MM.1S (cell line): ENCODE results near the gene ADAMTS17.

Experiments used
- DNase-seq: peaks from one replicate; pipeline ENCODE4 v3.0.0-alpha.2; 2015
- H2AFZ ChIP-seq: fragments of 300-600 bp; sonication (generic); 2 replicates; pipeline ENCODE4 v1.6.0; 2016; ENCODE audit warnings: antibody characterized with exemption, low read length
- H3F3A ChIP-seq: fragments of 300-600 bp; sonication (generic); 2 replicates; pipeline ENCODE4 v1.6.1; 2016; ENCODE audit warnings: mild to moderate bottlenecking, antibody characterized with exemption, low read length, moderate library complexity, mixed read lengths; ENCODE audit not compliant: insufficient read depth
- H3K27ac ChIP-seq: fragments of 300-600 bp; sonication (generic); 2 replicates; pipeline ENCODE4 v1.5.1; 2016; ENCODE audit warnings: mild to moderate bottlenecking, low read length
- H3K27me3 ChIP-seq: fragments of 300-600 bp; sonication (generic); replicated peaks from 2 replicates; pipeline ENCODE4 v1.6.0; 2016; ENCODE audit warnings: low read length; ENCODE audit not compliant: insufficient read depth
- H3K36me3 ChIP-seq: fragments of 300-600 bp; sonication (generic); replicated peaks from 2 replicates; pipeline ENCODE4 v1.6.1; 2016; ENCODE audit warnings: mild to moderate bottlenecking, low read length, mixed read lengths; ENCODE audit not compliant: insufficient read depth
- H3K4me1 ChIP-seq: fragments of 300-600 bp; sonication (generic); 2 replicates; pipeline ENCODE4 v1.6.1; 2016; ENCODE audit warnings: low read length, mixed read lengths
- H3K4me2 ChIP-seq: fragments of 300-600 bp; sonication (generic); 2 replicates; pipeline ENCODE4 v1.6.0; 2016; ENCODE audit warnings: low read depth, low read length
- H3K4me3 ChIP-seq: fragments of 300-600 bp; sonication (generic); 2 replicates; pipeline ENCODE4 v1.5.1; 2016; ENCODE audit warnings: low read length, mixed read lengths
- H3K79me2 ChIP-seq: fragments of 300-600 bp; sonication (generic); 2 replicates; pipeline ENCODE4 v1.6.1; 2016; ENCODE audit warnings: mixed run types, low read length, mixed read lengths
- H3K9ac ChIP-seq: fragments of 300-600 bp; sonication (generic); 2 replicates; pipeline ENCODE4 v1.6.1; 2016; ENCODE audit warnings: low read length, mixed read lengths
- H3K9me2 ChIP-seq: fragments of 300-600 bp; sonication (generic); replicated peaks from 2 replicates; pipeline ENCODE4 v1.6.1; 2016; ENCODE audit warnings: mild to moderate bottlenecking, low read length, mixed read lengths; ENCODE audit not compliant: insufficient read depth
- H3K9me3 ChIP-seq: fragments of 300-600 bp; sonication (generic); replicated peaks from 2 replicates; pipeline ENCODE4 v1.6.1; 2016; ENCODE audit warnings: mild to moderate bottlenecking, low read length, mixed read lengths; ENCODE audit not compliant: insufficient read depth
- H4K20me1 ChIP-seq: fragments of 300-600 bp; sonication (generic); 2 replicates; pipeline ENCODE4 v1.6.1; 2016; ENCODE audit warnings: mild to moderate bottlenecking, low read length, moderate library complexity, mixed read lengths; ENCODE audit not compliant: insufficient read depth
- CTCF ChIP-seq: fragments of 300-600 bp; sonication (generic); IDR thresholded peaks from 2 replicates; pipeline ENCODE4 v1.5.1; 2016; ENCODE audit warnings: antibody characterized with exemption, low read length, mixed read lengths
- EZH2 ChIP-seq: fragments of 300-600 bp; sonication (generic); optimal IDR thresholded peaks from 2 replicates; pipeline ENCODE3; 2017; ENCODE audit warnings: low read depth, mild to moderate bottlenecking, antibody characterized with exemption, low read length, mixed read lengths
- EZH2phosphoT487 ChIP-seq: fragments of 300-600 bp; sonication (generic); IDR thresholded peaks from 2 replicates; pipeline ENCODE4 v1.6.1; 2018; ENCODE audit warnings: antibody characterized with exemption, low read length

The ADAMTS17 gene

GRCh38 chr15:100187677-100188076 lies 154.1 kb downstream of the ADAMTS17 start:
- H3K36me3 ChIP-seq = no peaks in the 10 kb centered on the region
- no peaks in the 10 kb centered on the region for H3K9me3 ChIP-seq
- H4K20me1 ChIP-seq = no peaks in the 10 kb centered on the region
- no peak for DNase-seq
- H3K4me3 ChIP-seq = no peak overlapping the region
- H3K79me2 ChIP-seq = no peaks in the 10 kb centered on the region
- H3K4me1 ChIP-seq = no peaks in the 10 kb centered on the region
- TF ChIP-seq CTCF = no peak
- TF ChIP-seq EZH2 = no peak
- no peak for TF ChIP-seq EZH2phosphoT487
- H3K27ac ChIP-seq = no peak overlapping the region
- no peaks in the 10 kb centered on the region for H3K9me2 ChIP-seq
- H3K27me3 ChIP-seq = no peaks in the 10 kb centered on the region
- no peaks in the 10 kb centered on the region for H3F3A ChIP-seq
- H3K9ac ChIP-seq = no peak overlapping the region
- no peak overlapping the region for H3K4me2 ChIP-seq
- H2AFZ ChIP-seq = no peak overlapping the region

- Histone ChIP-seq H3K27ac (no peak overlapping the region), H4K20me1 (no peaks in the 10 kb centered on the region), H3K4me1 (no peaks in the 10 kb centered on the region), H3K4me3 (no peak overlapping the region), H3K36me3 (no peaks in the 10 kb centered on the region), H3K27me3 (no peaks in the 10 kb centered on the region), H3K9ac (no peak overlapping the region), H3K79me2 (no peaks in the 10 kb centered on the region), H3F3A (no peaks in the 10 kb centered on the region), H3K9me3 (no peaks in the 10 kb centered on the region), H3K9me2 (no peaks in the 10 kb centered on the region), H3K4me2 (no peak overlapping the region), H2AFZ (no peak overlapping the region)
- TF ChIP-seq EZH2phosphoT487 (no peak), CTCF (no peak)
- DNase-seq = no peak
Measured at GRCh38 chr15:100186960-100187359, 154.8 kb downstream of the ADAMTS17 start.

- Histone ChIP-seq H3K9ac (no peak overlapping the region), H3K27ac (no peak overlapping the region), H3K4me1 (no peaks in the 10 kb centered on the region), H3K9me3 (no peaks in the 10 kb centered on the region), H3K4me3 (no peak overlapping the region), H3K4me2 (no peak overlapping the region), H4K20me1 (no peaks in the 10 kb centered on the region), H2AFZ (no peak overlapping the region), H3K9me2 (no peaks in the 10 kb centered on the region), H3F3A (no peaks in the 10 kb centered on the region), H3K36me3 (no peaks in the 10 kb centered on the region), H3K79me2 (no peaks in the 10 kb centered on the region), H3K27me3 (no peaks in the 10 kb centered on the region)
- TF ChIP-seq EZH2phosphoT487 (no peak), CTCF (no peak)
- DNase-seq = no peak
Measured at GRCh38 chr15:100186366-100186765, 155.4 kb downstream of the ADAMTS17 start.
